ENCODE measurements around the gene CELSR1. TPM values are rescaled to one million over a fixed set of nuclear protein-coding genes. Genes with fewer than 3 reads are reported as not detected.

Gene CELSR1
- total RNA-seq, 1 experiment from 2014 or later = 22.6 TPM

DNA sequence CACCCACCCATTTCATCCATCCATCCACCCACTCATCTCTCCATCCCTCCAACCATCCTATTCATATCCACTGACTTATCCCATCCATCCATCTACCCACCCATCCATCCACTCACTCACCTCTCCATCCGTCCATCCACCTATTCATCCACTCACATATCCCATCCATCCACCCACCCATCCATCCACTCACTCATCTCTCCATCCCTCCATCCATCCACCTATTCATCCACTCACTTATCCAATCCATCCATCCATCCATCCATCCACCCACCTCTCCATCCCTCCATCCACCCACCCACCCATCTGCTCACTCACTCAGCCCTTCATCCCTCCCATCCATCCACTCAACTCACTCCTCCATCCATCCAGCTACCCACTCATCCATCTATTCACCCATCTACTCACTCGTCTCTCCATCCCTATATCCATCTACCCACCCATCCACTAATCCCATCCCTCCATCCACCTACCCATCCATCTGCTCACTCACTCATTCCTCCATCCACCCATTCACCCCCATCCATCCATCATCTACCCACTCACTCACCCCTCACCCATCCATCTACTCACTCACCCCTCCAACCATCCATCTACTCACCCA lies 165.7 kb downstream of the CELSR1 start:
- Histone ChIP-seq H3K79me2 (ENCODE audit: insufficient read depth, low read length) (no peaks in the 10 kb centered on the region), H2AFZ (ENCODE audit: low read length) (no peak overlapping the region), H2BK120ac (ENCODE audit: low read depth, low read length, poor library complexity, severe bottlenecking) (no peak overlapping the region), H4K91ac (ENCODE audit: insufficient read length, low read depth, low read length) (no peak overlapping the region), H2BK20ac (ENCODE audit: low read depth, low read length, poor library complexity, severe bottlenecking) (no peak overlapping the region), H4K8ac (replicated peaks; ENCODE audit: insufficient read length, low read depth, low read length) (no peak overlapping the region), H3K23me2 (ENCODE audit: insufficient read length, low read depth, low read length, poor library complexity, severe bottlenecking) (no peaks in the 10 kb centered on the region), H2AK5ac (ENCODE audit: insufficient read length, low read length) (no peak overlapping the region), H3K9ac (ENCODE audit: extremely low read depth, insufficient read length, low read length) (no peak overlapping the region), H3K27ac (ENCODE audit: insufficient read length, low read depth, low read length) (no peak overlapping the region), H3K18ac (ENCODE audit: insufficient read length, low read depth, low read length) (no peak overlapping the region), H4K5ac (ENCODE audit: insufficient read length, low read depth, low read length) (no peak overlapping the region), H3T11ph (ENCODE audit: low read length) (no peak overlapping the region), H2BK15ac (ENCODE audit: low read depth, low read length) (no peak overlapping the region), H3K56ac (ENCODE audit: insufficient read length, low read depth, low read length) (no peak overlapping the region), H3K27me3 (ENCODE audit: insufficient read depth, low read length) (no peaks in the 10 kb centered on the region), H3K4ac (ENCODE audit: low read depth, low read length) (no peak overlapping the region), H3K4me1 (ENCODE audit: insufficient read depth, low read length) (no peaks in the 10 kb centered on the region), H2BK12ac (ENCODE audit: insufficient read length, low read depth, low read length) (no peak overlapping the region), H3K14ac (ENCODE audit: insufficient read depth, low read length) (no peak overlapping the region), H3K4me2 (ENCODE audit: insufficient read depth, insufficient read length, low read length) (no peak overlapping the region), H3K79me1 (ENCODE audit: insufficient read depth, low read depth, low read length, poor library complexity, severe bottlenecking) (no peaks in the 10 kb centered on the region), H3K9me3 (ENCODE audit: control insufficient read depth, low read depth, low read length) (no peaks in the 10 kb centered on the region), H4K20me1 (ENCODE audit: control insufficient read depth, insufficient read depth, insufficient read length) (no peaks in the 10 kb centered on the region), H2BK5ac (ENCODE audit: insufficient read length, low read length) (no peak overlapping the region), H3K23ac (ENCODE audit: insufficient read length, low read depth, low read length) (no peak overlapping the region)
- Mint-ChIP-seq H3K4me1 (peaks cover 18 to 19% of the 10 kb centered on the region in 2 experiments), H3K9me3 (peaks cover 5 to 7% of the 10 kb centered on the region in 2 experiments; a peak in 2 of 5 replicates), H3K27me3 (ENCODE audit: low read depth) (no peaks in the 10 kb centered on the region), H3K4me3 (no peak overlapping the region), H3K36me3 (ENCODE audit: insufficient read depth in 1 of 3, low read depth in 3 of 3) (peaks cover 11 to 23% (median 20%) of the 10 kb centered on the region in 3 experiments), H3K27ac (no peak overlapping the region; a peak in 1 of 7 replicates)
- TF ChIP-seq, protein P1, sequence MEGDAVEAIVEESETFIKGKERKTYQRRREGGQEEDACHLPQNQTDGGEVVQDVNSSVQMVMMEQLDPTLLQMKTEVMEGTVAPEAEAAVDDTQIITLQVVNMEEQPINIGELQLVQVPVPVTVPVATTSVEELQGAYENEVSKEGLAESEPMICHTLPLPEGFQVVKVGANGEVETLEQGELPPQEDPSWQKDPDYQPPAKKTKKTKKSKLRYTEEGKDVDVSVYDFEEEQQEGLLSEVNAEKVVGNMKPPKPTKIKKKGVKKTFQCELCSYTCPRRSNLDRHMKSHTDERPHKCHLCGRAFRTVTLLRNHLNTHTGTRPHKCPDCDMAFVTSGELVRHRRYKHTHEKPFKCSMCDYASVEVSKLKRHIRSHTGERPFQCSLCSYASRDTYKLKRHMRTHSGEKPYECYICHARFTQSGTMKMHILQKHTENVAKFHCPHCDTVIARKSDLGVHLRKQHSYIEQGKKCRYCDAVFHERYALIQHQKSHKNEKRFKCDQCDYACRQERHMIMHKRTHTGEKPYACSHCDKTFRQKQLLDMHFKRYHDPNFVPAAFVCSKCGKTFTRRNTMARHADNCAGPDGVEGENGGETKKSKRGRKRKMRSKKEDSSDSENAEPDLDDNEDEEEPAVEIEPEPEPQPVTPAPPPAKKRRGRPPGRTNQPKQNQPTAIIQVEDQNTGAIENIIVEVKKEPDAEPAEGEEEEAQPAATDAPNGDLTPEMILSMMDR (conservative IDR thresholded peaks at IDR 0.05) = no peak
- 100% methylated on average over 2 of the region's 2 CpGs for WGBS (ENCODE audit: extremely low coverage, insufficient read length, low lambda C conversion rate)
- DNase-seq = no peak

All from H9 (cell line).